HG03097 (cell line): ENCODE measurements around the gene PTGIR.

Source experiments
- ATAC-seq: cut with Tn5 transposase; IDR thresholded peaks from one replicate; pipeline ENCODE4 v1.9.1; 2021; ENCODE audit not compliant: unreplicated experiment, low FRiP score

PTGIR gene

GRCh38 chr19:46624958-46625661 is at the start of gene PTGIR:
Gene PTGIR, minus strand, starts transcription at chr19:46625089. Its CDS starts 864 bp downstream, at chr19:46624225.
- ATAC-seq, result no peak

- no peak for ATAC-seq
Measured at GRCh38 chr19:46670813-46671212, 45.9 kb upstream of the PTGIR start.

GRCh38 chr19:46668662-46669061 is 43.8 kb upstream of the PTGIR start:
- ATAC-seq, result no peak

GRCh38 chr19:46665072-46665471 is 40.2 kb upstream of the PTGIR start:
- no peak for ATAC-seq

GRCh38 chr19:46661735-46662592 is 37.1 kb upstream of the PTGIR start:
- no peak for ATAC-seq

GRCh38 chr19:46661020-46661731 is 36.3 kb upstream of the PTGIR start, which contains the start of gene DACT3:
Gene DACT3, minus strand, starts transcription at chr19:46661182. Its CDS starts 118 bp downstream, at chr19:46661064.
- ATAC-seq, result peak; percentile 92

- no peak for ATAC-seq
Measured at GRCh38 chr19:46660551-46661019, 35.7 kb upstream of the PTGIR start.

- ATAC-seq, result no peak
Measured at GRCh38 chr19:46660008-46660517, 35.2 kb upstream of the PTGIR start.

- ATAC-seq, result no peak
Measured at GRCh38 chr19:46659151-46660007, 34.5 kb upstream of the PTGIR start.

- ATAC-seq, result no peak
Measured at GRCh38 chr19:46656541-46656940, 31.7 kb upstream of the PTGIR start.

- ATAC-seq, result no peak
Measured at GRCh38 chr19:46654621-46655152, 29.8 kb upstream of the PTGIR start.

GRCh38 chr19:46650445-46650844 is 25.6 kb upstream of the PTGIR start:
- ATAC-seq, result no peak

- no peak for ATAC-seq
Measured at GRCh38 chr19:46648961-46649960, 24.4 kb upstream of the PTGIR start.

GRCh38 chr19:46648060-46648960 is 23.4 kb upstream of the PTGIR start:
- no peak for ATAC-seq

GRCh38 chr19:46646402-46646801 is 21.5 kb upstream of the PTGIR start:
- no peak for ATAC-seq

- no peak for ATAC-seq
Measured at GRCh38 chr19:46644720-46645119, 19.8 kb upstream of the PTGIR start.

GRCh38 chr19:46640656-46641055 is 15.8 kb upstream of the PTGIR start:
- no peak for ATAC-seq
